CD1c-positive myeloid dendritic cell (primary cell): ENCODE results near the gene ODF4.
"Not testable (repeated sequence)": the region's sequence is repeated elsewhere in the genome, so short reads cannot be mapped to it uniquely, and the experiment has no call there.

Experiments used
- DNase-seq: peaks from one replicate; pipeline ENCODE4 v3.0.0-alpha.2; 2016; ENCODE audit errors: extremely low spot score

ODF4 gene

DNA sequence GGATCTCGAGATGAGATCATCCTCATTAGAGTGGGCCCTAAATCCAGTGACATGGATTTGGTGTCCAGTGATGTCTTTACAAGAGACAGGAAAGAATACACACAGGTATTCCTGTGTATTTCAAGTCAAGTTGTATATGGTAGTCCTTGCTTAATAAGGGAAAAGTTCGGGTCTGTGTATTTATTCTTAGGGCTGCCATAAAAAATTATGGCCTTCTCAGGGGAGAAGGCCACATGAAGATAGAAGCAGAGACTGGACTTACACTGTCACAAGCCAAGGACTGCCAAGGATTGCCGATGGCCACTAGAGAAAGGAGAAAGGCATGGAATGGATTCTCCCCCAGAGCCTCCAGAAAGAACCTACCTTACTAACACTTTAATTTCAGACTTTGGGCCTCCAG, 28.6 kb downstream of the ODF4 start:
- no peak for DNase-seq

DNA sequence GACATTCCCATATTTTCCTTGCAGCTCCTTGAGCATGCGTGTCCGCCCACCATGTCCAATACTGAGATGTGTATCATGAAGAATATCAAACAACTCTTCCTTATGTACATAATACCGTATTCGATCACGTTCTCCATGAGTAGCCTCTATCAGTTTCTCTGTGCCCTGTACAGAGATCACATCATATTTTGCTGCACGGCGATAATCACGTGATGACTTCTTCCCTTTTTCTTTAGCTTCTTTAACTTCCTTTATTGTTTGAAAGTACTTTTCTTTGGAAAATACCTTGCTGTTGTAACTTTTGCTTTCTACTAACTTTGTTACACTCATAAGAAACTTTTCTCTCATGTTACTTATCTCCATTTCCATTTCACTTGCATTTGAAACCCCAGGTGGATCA, 30.3 kb downstream of the ODF4 start:
- peak; percentile 68 for DNase-seq

DNA sequence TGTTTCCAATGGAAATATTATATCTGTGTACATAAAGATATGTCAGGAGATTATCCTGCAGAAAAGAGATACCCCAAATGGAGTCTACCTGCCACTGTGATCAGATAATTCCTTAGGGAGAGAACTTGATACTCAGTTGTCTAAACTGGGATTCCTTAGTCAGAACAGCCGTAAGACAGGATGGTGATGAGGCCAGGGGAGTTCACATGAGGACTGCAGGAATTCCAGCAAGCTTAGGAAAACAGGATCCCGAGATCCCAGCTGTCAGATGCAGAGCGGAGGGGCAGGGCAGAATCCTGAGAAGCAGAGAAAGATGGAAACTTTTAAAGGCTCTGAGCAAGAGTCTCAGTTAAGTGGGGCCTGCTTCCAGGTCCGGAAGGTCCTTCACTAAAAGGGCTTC, 32.1 kb downstream of the ODF4 start:
- no peak for DNase-seq

DNA sequence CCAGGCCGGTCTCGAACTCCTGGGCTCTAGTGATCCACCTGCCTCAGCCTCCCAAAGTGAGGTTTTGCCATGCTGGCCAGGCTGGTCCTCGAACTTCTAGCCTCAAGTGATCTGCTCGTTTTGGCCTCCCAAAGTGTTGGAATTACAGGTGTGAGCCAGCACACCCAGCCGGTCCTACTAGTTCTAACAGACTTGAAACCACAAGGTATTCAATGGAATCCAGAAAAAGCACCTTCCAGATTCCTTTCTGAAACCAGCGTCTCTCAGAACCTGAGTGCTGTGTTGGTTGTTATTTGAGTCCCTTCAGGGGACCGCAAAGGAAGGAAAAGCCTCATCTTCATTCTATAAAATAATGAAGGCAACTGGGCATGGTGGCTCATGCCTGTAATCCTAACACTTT, 32.8 kb downstream of the ODF4 start:
- no peak for DNase-seq

DNA sequence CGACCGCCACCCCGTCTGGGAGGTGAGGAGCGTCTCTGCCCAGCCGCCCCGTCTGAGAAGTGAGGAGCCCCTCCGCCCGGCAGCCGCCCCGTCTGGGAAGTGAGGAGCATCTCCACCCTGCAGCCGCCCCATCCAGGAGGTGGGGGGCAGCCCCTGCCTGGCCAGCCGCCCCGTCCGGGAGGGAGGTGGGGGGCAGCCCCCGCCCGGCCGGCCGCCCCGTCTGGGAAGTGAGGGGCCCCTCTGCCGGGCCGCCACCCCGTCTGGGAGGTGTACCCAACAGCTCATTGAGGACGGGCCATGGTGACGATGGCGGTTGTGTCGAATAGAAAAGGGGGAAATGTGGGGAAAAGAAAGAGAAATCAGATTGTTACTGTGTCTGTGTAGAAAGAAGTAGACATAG, 34.2 kb downstream of the ODF4 start:
- not testable (repeated sequence) for DNase-seq

DNA sequence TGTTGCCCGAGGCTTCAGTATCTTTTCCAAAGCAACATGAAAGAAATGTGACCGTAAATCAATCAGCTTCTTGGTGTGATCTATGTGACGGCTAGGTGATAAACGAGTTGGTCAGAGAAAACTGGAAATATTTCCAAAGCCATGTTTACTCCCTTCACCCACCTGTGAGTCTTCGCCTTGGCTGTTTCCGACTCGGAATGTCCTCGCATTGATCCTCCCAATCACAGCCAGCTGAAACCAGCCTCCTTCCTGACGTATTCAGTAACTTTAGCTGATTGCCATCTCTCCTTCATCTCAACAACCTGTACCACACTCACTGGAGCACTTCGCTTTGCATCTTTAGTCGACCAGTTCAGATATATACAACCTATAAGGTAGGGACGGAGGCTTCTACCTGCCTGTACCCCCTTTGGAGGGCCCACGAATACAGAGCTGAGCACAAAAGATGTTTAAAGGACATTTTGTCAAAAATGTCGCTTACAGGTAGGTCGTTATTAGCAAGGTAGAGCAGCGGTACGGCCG, 36.2 kb downstream of the ODF4 start:
- DNase-seq: no peak

DNA sequence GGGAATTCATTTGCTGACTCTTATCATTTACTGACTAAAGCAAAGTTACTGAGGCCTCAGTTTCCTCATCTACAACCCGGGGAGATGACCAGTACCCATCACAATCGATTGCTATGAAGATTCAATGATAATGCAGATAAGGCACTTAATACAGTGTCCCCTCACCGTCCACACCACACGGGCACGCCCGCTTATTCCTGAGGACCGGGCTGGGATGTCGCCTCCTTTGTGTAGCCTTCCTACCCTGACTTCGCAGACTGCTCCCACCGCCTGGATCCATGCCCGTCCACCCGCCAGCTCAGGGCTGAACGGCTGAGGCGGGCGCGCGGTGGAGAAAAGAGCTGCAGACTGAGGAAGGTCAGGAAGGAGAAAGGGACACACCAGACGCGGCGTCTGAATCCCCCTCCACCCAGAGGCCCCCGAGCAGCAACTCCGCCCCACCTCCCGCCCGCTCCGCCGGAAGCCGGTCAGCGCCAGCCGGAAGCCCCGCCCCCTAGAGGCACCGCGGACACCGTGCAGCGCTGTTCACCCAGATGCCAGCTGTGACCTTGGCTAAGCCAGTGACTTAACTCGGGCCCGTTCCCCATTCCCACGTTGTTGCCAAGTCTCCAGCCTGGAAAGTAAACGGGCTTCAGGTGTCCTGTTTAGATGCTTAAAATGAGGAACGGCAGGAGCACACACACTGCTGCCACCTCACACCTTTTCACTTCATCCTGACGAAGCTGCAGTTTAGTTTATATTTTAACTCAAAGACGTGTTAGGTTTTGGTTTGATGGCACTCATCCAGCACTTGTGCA, 36.8 kb downstream of the ODF4 start, which contains the start of gene KRABD2:
Gene KRABD2 (minus strand): TSS at position 434 of the 797 bp plus-strand sequence.
- DNase-seq: peak; percentile 90

DNA sequence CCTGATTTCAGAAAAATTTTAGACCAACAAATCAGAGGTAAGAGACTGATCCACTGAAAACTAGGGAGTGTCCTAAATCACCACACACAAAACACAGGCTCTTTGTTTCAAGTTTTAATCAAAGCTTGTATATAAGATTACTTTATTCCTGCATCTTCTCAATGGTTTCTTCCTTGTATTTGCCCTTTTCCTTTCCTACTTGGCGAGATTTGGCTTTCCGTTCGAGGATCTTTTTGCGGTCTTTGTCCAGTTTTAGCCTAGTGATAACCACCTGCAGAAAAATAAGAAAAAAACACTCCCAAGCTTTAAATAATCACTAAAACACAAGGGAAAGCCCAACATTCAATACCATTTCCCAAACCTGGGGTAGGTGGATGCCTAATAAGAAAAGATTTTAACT, 37.8 kb downstream of the ODF4 start:
- no peak for DNase-seq

DNA sequence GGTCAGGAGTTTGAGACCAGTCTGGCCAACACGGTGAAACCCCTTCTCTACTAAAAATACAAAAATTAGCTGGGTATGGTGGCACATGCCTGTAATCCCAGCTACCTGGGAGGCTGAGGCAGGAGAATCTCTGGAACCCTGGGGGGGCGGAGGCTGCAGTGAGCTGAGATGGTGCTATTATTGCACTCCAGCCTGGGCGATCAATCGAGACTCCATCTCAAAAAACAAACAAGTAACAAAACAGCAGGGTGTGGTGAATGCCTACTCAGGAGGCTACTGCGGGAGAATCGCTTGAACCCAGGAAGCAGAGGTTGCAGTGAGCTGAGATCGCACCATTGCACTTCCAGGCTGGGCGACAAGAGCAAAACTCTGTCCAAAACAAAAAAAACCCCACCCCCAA, 38.5 kb downstream of the ODF4 start:
- not testable (repeated sequence) for DNase-seq

DNA sequence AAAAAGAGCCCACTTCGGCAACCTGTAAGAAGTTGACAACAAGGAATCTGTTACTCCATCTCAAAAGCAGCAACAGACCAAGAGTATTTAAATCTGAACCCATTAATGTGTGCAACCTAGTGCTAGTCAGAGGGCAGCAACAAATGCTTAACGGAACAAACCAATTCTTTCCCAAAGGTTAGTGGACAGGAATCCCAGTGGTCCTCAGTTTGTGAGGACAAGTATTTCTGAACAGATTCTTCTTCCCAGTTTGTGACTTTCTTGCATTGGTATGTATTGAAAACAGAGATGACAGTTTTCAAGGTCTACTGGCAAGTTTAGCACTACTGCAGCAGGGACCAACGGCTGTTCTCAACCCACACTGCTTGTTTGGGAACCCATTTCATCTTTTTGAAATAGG, 40.4 kb downstream of the ODF4 start:
- DNase-seq: no peak

DNA sequence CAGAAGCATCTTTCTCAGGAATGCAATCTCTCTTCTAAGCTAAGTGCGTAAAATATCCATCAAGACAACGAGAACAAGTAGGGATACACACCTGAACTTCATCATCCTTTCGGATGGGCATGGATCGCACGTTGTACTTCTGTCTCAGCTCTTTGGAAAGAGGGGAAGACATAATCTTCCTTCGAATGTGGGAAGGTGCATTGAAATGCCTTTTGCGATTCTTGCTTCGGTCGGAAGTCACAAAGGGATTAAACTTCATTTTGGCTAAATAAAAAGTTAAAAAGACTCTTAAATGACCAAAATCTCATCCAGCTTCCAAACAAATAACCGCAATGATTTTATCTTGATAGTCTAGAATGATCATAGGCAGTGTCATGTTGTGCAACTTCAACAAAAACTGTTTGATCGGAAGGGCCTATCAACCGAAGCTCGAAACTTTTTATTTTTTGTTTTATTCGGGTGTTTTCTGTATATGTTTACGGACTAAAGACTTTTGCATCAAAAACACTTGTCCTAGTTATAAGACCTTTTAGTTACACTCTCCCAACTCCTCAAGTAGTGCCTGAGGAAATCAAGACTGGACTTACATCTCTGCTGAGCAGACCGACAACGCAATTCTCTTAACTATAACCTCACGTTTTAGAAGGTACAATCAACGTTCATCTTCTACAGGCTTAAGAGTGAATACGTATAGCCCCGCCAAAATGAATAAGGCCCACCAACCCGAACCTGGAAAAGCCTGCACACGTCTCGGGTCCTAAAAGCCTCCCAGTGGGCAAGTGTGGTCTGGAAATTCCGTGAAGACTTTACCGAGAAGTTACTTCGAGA, 42.6 kb downstream of the ODF4 start:
- peak; percentile 10 for DNase-seq

DNA sequence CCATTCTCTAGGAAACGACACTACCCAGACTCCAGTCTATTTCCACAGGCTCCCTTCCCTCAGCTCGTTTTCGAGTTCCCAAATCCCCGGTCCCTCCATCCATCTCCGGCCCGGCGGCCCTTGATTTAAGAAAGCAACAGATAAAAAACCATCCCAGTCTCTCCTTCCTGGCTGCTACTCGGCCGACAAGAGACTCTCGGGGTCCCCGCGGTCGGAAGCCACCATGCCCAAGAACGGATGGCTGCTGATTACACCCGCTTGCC, 43.2 kb downstream of the ODF4 start:
- no peak for DNase-seq

DNA sequence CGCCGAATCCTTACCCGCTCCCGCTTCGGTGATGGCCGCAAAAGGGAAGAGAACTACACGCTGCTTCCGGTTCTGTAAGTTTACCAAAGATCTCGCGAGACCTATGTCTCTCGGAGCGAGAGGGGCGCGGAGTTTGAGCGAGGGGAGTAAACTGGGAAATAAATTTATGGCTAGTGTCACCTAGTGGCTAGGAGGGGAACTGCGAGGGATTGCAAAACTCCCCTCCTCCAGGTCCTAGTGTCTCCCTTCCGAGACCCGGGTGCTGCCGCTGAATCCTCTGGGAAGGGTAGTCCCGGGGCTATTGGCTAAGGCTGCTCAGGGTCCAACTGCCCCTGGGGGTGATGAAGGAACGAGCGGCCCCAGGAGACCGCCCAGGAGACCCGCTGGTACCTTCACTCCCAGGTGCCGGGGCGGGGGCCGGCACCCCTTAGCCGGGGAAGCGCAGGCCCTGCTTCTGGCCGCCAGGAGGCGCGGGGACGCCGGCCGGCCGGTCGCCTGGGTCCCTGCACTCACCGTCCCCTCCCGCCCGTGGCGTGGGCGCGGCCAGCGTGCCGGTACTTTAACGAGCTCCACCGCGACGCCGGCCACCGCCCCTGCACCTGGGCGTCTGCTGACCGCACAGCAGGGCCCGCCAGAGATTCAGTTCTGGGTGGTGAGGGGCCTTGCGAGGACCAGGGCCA, 43.6 kb downstream of the ODF4 start, which contains the start of gene RPL26:
Gene RPL26 (minus strand): TSS at position 51 of the 680 bp plus-strand sequence. CDS start 883 bp downstream, outside the sequence.
- peak; percentile 100 for DNase-seq

DNA sequence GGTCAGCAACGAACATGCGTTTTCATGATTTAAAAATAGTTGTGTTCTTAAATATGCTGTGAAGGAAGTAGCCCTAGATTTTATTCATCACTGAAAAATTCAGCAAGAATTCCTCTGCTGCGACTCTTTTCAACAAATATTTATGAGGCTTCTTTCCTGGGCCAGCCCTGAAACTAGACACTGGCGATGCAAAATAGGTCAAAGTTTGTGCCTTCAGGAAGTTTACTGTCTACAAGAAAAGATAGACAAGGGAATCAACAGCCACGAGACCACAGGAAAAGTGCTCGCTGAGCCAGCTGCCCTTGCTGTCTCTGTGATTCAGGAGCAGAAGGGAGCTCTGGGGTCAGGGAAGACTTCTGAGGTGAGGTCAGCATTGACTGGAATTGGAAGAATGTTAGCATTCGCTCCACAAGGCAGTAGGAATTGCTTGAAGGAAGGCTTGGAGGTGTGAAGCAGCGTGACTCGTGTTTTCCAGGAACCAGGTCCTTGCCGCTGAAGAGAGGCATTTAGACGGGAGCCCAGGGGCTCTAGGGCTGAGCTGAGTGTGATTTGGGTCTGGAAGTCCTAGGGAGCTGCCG, 45.2 kb downstream of the ODF4 start:
- no peak for DNase-seq

DNA sequence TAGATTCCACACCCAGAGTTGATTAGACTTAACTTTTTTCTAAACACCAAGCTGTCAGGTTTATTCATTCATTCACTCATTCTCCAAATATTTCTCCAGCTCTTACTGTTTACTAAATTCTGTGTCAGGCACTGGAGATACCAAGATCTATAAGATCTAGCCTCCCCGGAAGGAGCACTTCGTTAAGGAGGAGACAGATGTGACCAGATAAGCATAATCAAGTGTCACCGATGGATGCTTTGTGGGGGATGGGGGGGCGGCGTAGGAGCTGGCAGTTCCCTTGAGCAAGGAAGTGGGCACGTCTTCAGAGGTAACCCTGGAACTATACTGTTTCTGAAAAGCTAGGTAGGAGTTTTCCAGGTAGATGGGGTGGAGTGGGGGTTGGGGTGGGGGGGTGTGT, 47.2 kb downstream of the ODF4 start:
- no peak for DNase-seq

DNA sequence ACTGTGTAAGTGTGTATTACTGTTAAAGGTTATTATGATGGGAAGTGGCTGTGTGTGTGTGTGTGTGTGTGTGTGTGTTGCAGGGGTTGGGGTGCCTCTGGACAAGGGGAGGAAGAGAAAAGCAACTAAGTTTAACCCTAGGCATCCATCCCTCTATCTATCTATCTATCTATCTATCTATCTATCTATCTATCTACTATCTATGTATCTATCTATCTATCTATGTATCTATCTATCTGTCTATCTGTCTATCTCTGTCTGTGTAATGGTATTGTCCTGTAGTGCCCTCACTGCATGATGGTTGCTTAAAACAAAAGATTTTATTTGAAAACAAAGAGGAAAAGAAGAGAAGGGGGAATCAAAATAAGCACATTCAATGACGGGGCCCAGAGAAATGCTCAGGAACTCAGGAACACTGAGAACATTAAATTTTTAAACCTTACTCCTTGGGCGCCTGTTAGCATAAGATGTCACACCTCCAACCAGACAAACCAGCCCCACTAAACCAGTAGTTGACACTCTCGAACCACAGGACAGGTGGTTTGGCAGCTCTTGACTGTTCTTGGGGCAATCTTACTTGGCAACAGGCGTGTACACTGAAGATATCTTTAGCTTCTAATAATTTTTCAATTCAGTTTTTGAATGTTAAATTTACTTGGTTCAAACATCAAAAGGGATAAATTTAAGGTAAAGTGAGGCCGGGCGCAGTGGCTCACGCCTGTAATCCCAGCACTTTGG, 48.4 kb downstream of the ODF4 start:
- no peak for DNase-seq

DNA sequence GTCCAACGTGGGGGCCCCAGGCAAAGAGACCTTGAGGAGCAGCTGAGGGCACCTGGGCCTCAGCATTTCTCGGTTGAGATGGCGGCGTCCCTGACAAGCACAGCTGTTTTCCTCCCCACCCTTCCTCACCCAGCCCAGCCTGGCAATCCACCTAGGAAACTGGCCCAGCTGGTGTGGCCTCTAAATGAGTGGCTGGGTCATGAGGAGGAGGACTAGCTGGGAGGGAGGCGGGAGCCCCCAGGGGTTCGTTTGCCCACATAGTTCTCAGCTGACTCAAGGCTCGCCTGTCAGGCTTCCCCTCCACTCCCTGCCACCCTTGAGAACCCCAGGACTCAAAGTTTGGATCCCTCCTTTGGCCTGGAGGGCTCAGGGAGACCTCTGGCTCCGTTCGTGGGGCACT, 52.1 kb downstream of the ODF4 start:
- DNase-seq: no peak

DNA sequence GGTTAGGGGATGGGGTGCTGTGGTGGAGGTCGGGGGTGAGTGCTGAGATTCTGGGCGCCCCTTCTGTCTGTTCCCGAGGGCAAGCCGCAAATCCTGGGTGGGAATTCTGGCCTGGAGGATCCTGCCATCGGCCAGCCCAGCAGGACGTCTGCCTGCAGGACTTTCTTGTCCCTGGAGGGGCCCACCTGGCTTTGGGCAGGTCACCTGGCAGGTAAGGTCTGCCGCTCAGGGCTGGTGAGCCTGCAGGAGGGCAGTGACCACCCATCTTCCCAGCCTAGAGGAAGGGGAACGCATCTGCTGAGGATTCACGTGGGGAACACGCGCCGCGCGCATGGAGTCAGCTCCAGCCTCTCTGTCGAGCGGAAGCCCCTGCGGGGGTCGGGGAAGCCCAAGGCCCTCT, 52.6 kb downstream of the ODF4 start:
- DNase-seq: no peak

DNA sequence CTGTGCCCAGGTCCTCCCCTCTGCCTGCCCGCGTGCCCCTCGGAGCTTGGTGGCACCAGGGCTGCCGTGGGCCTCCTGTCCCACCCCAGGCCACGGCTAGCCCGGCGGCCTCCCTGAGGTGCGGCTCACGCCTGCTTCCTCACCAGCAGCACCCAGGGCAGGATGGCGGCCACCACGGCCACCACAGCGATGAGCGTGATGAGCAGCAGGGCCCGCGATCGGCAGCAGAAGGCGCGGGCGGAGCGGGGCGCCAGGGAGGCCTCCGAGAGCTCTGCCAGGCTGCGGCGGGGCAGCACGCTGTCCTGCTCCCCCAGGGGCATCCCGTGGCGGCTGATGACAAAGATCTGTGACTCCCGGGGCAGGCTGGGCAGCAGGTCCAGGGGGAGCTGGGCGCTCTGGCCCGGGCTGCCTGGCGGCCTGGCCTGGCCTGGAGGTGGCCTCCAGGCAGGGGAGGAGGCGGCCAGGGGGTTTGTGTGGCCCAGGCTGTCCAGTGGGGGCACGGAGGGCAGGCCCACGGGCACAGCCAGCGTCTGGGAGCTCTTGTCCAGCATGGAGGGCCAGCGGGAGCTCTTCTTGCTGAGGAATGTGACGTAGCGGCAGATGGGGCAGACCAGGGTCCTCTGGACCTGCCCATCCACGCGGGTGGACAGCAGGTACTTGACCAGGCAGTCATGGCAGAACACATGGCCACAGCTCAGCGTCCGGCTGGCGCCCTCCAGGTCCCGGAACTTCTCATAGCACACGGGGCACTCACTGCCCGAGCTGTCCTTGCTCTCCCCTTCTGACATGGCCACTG, 53.2 kb downstream of the ODF4 start:
- no peak for DNase-seq

DNA sequence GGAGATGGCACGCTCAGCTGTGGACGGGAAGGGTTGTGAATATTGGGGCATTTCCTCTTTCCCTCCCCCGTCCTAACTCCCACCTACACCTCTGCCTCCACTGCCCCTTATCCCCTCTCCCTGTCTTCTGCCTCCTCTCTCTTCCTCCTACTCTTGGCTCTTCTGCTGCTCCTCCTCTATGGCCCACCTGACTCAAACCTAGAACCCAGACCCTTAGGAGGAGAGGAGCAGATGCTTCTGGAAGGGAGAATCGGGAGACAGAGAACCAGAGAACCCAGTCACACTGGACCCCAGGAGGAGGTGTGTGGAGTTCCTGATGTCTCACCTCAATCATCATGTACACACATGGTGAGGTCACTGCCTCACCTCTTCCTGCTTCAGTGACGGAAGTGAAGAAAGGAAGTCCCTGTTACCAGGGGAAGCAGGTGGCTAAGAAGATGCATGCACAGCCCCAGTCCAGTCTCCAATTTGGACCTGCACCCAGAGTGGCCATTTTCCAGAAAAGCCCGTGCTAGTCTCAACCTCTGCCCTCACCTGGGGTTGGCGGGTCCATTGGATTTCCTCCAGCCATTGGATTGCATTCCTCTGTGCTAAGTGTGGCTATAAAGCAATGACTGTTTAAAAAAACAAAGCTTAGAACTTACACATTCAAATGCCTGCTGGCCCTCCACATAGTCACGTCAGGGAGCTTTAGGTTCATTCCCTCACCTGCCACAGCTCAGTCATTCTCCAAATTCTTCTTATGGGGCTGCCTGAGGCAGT, 54.0 kb downstream of the ODF4 start:
- DNase-seq: no peak
